Thyroid gland (tissue), 4 donors: Measurements from ENCODE around the gene FEN1. TPM values are rescaled to one million over a fixed set of nuclear protein-coding genes. Genes with fewer than 3 reads are reported as not detected.

ENCODE experiments used
- DNase-seq, 2 donors: peaks; one replicate each; pipeline ENCODE4 v3.0.0-alpha.2; 2019
- H3K27ac ChIP-seq, 3 donors: fragments of 200-600 bp; sonication (generic); 1 replicate in 2 of 3; 2 replicates in 1 of 3; pipeline ENCODE4 v1.5.1; 2016 to 2019; ENCODE audit warnings: mild to moderate bottlenecking in 1 of 3, moderate library complexity in 1 of 3
- H3K27me3 ChIP-seq: fragments of 200-600 bp; sonication (generic); one replicate; pipeline ENCODE4 v1.5.1; 2019
- H3K36me3 ChIP-seq, 2 donors: fragments of 200-600 bp; sonication (generic); one replicate each; pipeline ENCODE4 v1.5.1; 2016 to 2019
- H3K4me1 ChIP-seq, 2 donors: fragments of 200-600 bp; sonication (generic); one replicate each; pipeline ENCODE4 v1.5.1; 2017 to 2019
- H3K4me3 ChIP-seq, 3 donors: fragments of 200-600 bp; sonication (generic); replicated peaks in 1 of 3; 1 replicate in 2 of 3; 2 replicates in 1 of 3; pipeline ENCODE4 v1.5.1; 2016; ENCODE audit warnings: mild to moderate bottlenecking in 1 of 3
- H3K9me3 ChIP-seq: fragments of 200-600 bp; sonication (generic); one replicate; pipeline ENCODE4 v1.5.1; 2017
- CTCF ChIP-seq, 6 experiments: fragments of 200-600 bp in 3 of 6; fragments of 450-650 bp in 3 of 6; sonication (generic) in 3 of 6; IDR thresholded peaks; one replicate each; pipeline ENCODE4 v1.5.1; 2016 to 2019; ENCODE audit warnings: antibody characterized with exemption in 6 of 6, mild to moderate bottlenecking in 2 of 6, inconsistent platforms in 1 of 6, moderate library complexity in 1 of 6
- POLR2A ChIP-seq, 2 donors: fragments of 450-650 bp; IDR thresholded peaks; one replicate each; pipeline ENCODE4 v1.6.1; 2017; ENCODE audit warnings: antibody characterized with exemption in 2 of 2, mild to moderate bottlenecking in 2 of 2, moderate library complexity in 1 of 2
- WGBS, 2 donors: methylation state at CpG; one replicate each; pipeline ENCODE4 v1.1.5; 2017; 5-methylcytosine and 5-hydroxymethylcytosine counted together
- intact Hi-C: fragments of 100-400 bp; cut with DNase I; formaldehyde crosslinking; loops from one replicate; pipeline ENCODE4 v1.15.1; 2023
- total RNA-seq, 4 donors: library from RNA; depleted of rRNA; stranded (reverse); fragments of >200 nt; gene quantifications; one replicate each; pipeline ENCODE4 v1.2.3, GENCODE V29; 2016

The FEN1 gene
- total RNA-seq, 4 donors from 2014 or later: 4.1 to 6.3 (median 5.2) TPM

- no peak for TF ChIP-seq POLR2A (IDR thresholded peaks at IDR 0.05)
- no peak for TF ChIP-seq CTCF (IDR thresholded peaks at IDR 0.05)
- 85 to 90% methylated on average over 13 of the region's 13 CpGs for WGBS, 2 donors
- Histone ChIP-seq H3K27ac (no peak overlapping the region), H3K36me3 (no peaks in the 10 kb centered on the region), H3K27me3 (no peaks in the 10 kb centered on the region), H3K4me1 (no peaks in the 10 kb centered on the region), H3K9me3 (no peaks in the 10 kb centered on the region), H3K4me3 (no peak overlapping the region)
- intact Hi-C loops: no loop called here
- DNase-seq: no peak
Measured at GRCh38 chr11:61766353-61766841, 26.3 kb upstream of the FEN1 start.

DNA sequence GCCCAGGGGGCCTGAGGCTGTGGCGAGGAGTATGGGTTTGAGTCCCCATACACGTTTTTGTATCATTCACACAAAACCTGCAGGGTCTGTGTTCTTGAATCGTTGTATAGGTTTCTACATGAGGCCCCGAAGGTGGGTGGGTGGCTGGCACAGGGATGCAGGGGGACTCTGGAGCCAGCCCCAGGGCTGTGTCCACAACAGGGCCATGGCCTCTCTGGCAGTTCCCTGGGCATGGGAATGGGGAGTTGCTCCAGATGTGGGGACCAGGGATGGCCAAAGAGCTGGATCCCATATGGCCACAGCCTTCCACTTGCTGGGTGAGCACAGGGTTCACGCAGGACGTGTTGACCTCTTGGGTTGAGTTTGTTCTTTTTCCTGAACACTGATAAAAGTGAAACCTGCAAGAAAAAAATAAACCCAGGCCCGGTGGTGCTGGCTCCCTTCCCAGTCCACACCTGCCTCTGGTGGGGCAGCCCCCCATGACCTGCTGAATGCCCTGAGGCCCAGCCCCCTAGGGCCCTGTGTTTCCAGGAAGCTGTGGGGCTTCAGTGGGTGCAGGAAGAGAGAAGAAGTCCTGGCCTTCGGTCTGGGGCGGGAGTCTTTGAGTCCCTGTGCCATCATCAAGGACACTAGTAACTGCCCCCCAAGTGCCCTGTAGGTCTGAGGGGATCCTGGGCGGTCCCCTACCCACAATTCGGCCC is 24.2 kb upstream of the FEN1 start:
- WGBS, 2 donors: 61 to 65% methylated on average over 8 to 9 of the region's 11 CpGs
- intact Hi-C loops: no loop called here
- H3K27ac ChIP-seq: no peak overlapping the region

GRCh38 chr11:61769169-61769920 is 23.4 kb upstream of the FEN1 start:
- Histone ChIP-seq H3K36me3 (no peaks in the 10 kb centered on the region), H3K9me3 (no peaks in the 10 kb centered on the region), H3K27ac (no peak overlapping the region), H3K4me1 (peaks cover 0 to 5% of the 10 kb centered on the region in 2 donors), H3K4me3 (no peak overlapping the region), H3K27me3 (no peaks in the 10 kb centered on the region)
- intact Hi-C loops: no loop called here
- no peak for DNase-seq
- TF ChIP-seq POLR2A (IDR thresholded peaks at IDR 0.05): no peak
- TF ChIP-seq CTCF (IDR thresholded peaks at IDR 0.05): no peak
- WGBS, 2 donors: 79 to 81% methylated on average over 9 to 10 of the region's 33 CpGs

More for the DNA sequence above, 24.2 kb upstream of the FEN1 start:
- H3K4me3 ChIP-seq: no peak overlapping the region
- TF ChIP-seq CTCF (IDR thresholded peaks at IDR 0.05) (no peak), POLR2A (IDR thresholded peaks at IDR 0.05) (no peak)
- no peak for DNase-seq
- no peaks in the 10 kb centered on the region for H3K27me3 ChIP-seq
- no peaks in the 10 kb centered on the region for H3K9me3 ChIP-seq
- H3K36me3 ChIP-seq: no peaks in the 10 kb centered on the region
- peaks cover 0 to 5% of the 10 kb centered on the region in 2 donors for H3K4me1 ChIP-seq

GRCh38 chr11:61769946-61770683 is 22.6 kb upstream of the FEN1 start:
- no peaks in the 10 kb centered on the region for H3K36me3 ChIP-seq
- no peak for TF ChIP-seq POLR2A (IDR thresholded peaks at IDR 0.05)
- TF ChIP-seq CTCF (IDR thresholded peaks at IDR 0.05): no peak
- DNase-seq: no peak
- H3K27me3 ChIP-seq: no peaks in the 10 kb centered on the region
- peaks cover 0 to 5% of the 10 kb centered on the region in 2 donors for H3K4me1 ChIP-seq
- no peaks in the 10 kb centered on the region for H3K9me3 ChIP-seq
- WGBS, 2 donors: 89 to 95% methylated on average over 12 to 19 of the region's 20 CpGs
- intact Hi-C loops: no loop called here
- H3K27ac ChIP-seq: no peak overlapping the region
- H3K4me3 ChIP-seq: no peak overlapping the region
